Endothelial cell of umbilical vein (primary cell): Measurements from ENCODE around the gene RAD51B.

ENCODE experiments used
- EZH2 ChIP-seq: IDR thresholded peaks from 2 replicates; pipeline ENCODE4 v1.6.1; 2012; ENCODE audit warnings: borderline replicate concordance, low read depth, mild to moderate bottlenecking, moderate library complexity, low read length, inconsistent platforms; ENCODE audit not compliant: severe bottlenecking
- TF ChIP-seq, protein P1 (sequence below), 2 donors: IDR thresholded peaks; 1 replicate in 1 of 2; 2 replicates in 1 of 2; pipeline ENCODE4 v1.5.1; 2011; ENCODE audit warnings: low read length in 2 of 2, mild to moderate bottlenecking in 2 of 2, moderate library complexity in 2 of 2, control low read depth in 1 of 2, inconsistent platforms in 1 of 2, low read depth in 1 of 2; ENCODE audit not compliant: insufficient read depth in 1 of 2; ENCODE audit errors: extremely low read depth in 1 of 2

DNA sequence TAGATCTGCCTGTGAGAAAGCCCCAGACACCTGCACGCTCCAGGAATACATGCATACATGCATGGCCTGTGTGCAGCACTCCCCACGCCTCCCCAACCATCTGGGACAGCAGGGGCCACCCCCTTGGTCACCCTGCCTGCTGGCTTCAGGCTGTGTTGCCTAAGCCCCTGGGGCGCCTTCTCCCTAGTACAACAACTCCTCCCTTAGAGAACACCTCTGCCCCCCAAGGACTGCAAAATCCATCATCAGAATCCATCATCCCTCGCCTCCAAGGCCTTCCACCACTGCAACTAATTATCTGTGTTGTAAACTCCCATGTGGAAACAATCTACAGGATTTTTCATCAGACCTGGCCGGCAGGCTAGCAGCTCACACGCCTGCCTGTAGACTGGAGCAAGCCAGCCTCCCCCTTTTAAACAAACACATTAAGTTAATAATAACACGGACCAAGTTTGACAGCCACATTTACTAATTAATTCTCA, 936.5 kb downstream of the RAD51B start:
- TF ChIP-seq EZH2: no peak
- TF ChIP-seq, protein P1, sequence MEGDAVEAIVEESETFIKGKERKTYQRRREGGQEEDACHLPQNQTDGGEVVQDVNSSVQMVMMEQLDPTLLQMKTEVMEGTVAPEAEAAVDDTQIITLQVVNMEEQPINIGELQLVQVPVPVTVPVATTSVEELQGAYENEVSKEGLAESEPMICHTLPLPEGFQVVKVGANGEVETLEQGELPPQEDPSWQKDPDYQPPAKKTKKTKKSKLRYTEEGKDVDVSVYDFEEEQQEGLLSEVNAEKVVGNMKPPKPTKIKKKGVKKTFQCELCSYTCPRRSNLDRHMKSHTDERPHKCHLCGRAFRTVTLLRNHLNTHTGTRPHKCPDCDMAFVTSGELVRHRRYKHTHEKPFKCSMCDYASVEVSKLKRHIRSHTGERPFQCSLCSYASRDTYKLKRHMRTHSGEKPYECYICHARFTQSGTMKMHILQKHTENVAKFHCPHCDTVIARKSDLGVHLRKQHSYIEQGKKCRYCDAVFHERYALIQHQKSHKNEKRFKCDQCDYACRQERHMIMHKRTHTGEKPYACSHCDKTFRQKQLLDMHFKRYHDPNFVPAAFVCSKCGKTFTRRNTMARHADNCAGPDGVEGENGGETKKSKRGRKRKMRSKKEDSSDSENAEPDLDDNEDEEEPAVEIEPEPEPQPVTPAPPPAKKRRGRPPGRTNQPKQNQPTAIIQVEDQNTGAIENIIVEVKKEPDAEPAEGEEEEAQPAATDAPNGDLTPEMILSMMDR (IDR thresholded peaks at IDR 0.05; ENCODE audit: extremely low read depth in 1 of 2, insufficient read depth in 1 of 2, low read depth in 1 of 2, low read length in 2 of 2): no peak
